K562 treated with DMSO at 1 percent for 4 hours (cell line): ENCODE measurements around the gene SLC7A8. TPM values are rescaled to one million over a fixed set of nuclear protein-coding genes. Genes with fewer than 3 reads are reported as not detected.

Source experiments
- total RNA-seq: library from RNA; unstranded; fragments of 300-600 nt; gene quantifications from 2 replicates; pipeline ENCODE4 v1.2.3, GENCODE V29; 2022; ENCODE audit not compliant: insufficient read depth

The SLC7A8 gene
- 3.0 and 7.0 TPM in 2 replicates for total RNA-seq

GRCh38 chr14:23183479-23183878, at the start of gene SLC7A8:
TSS of gene SLC7A8 (minus strand) at chr14:23183660. CDS start at chr14:23182914, 746 bp downstream.

GRCh38 chr14:23118506-23119362, 64.7 kb downstream of the SLC7A8 start, which contains the start of gene CEBPE:
TSS of gene CEBPE (minus strand) at chr14:23119255. CDS start at chr14:23119091, 164 bp downstream.

GRCh38 chr14:23104591-23105347, 78.7 kb downstream of the SLC7A8 start, which contains the start of gene CIROP:
TSS of gene CIROP (minus strand) at chr14:23104989. CDS start at chr14:23104920, 69 bp downstream.

GRCh38 chr14:23095196-23096108, 88.0 kb downstream of the SLC7A8 start, which contains the start of gene C14orf119:
TSS of gene C14orf119 (plus strand) at chr14:23095505. CDS start at chr14:23097659, 2,154 bp downstream.

GRCh38 chr14:23094666-23095195, 88.7 kb downstream of the SLC7A8 start, which contains the start of gene ACIN1:
TSS of gene ACIN1 (minus strand) at chr14:23095136. CDS start at chr14:23095112, 24 bp downstream.

Other genes with a start within 250 kb of the SLC7A8 start
- 95.0 and 103 TPM in 2 replicates for gene HAUS4, start 226.6 kb downstream of the SLC7A8 start, total RNA-seq
- 22.0 and 24.4 TPM in 2 replicates for gene AJUBA, start 201.1 kb downstream of the SLC7A8 start, total RNA-seq
- 20.4 and 22.2 TPM in 2 replicates for gene C14orf93, start 173.5 kb downstream of the SLC7A8 start, total RNA-seq
- 132 and 139 TPM in 2 replicates for gene PSMB5, start 148.8 kb downstream of the SLC7A8 start, total RNA-seq
- gene PSMB11, start 141.4 kb downstream of the SLC7A8 start, total RNA-seq, result not detected in 2 replicates
- 15.0 and 18.2 TPM in 2 replicates for gene CDH24, start 126.1 kb downstream of the SLC7A8 start, total RNA-seq
- 81.9 and 107 TPM in 2 replicates for gene ACIN1, start 88.5 kb downstream of the SLC7A8 start, total RNA-seq
- 37.4 and 41.8 TPM in 2 replicates for gene C14orf119, start 88.2 kb downstream of the SLC7A8 start, total RNA-seq
- gene CIROP, start 78.7 kb downstream of the SLC7A8 start, total RNA-seq, result not detected in 2 replicates
- not detected in 2 replicates for gene CEBPE, start 64.4 kb downstream of the SLC7A8 start, total RNA-seq
- gene RNF212B, start 54.3 kb upstream of the SLC7A8 start, total RNA-seq, result not detected in 2 replicates
- gene HOMEZ, start 102.5 kb upstream of the SLC7A8 start, total RNA-seq, result 9.7 and 10.7 TPM in 2 replicates
- 7.0 and 7.3 TPM in 2 replicates for gene PPP1R3E, start 119.2 kb upstream of the SLC7A8 start, total RNA-seq
- gene BCL2L2, start 123.2 kb upstream of the SLC7A8 start, total RNA-seq, result 13.9 and 16.1 TPM in 2 replicates
- gene PABPN1, start 137.8 kb upstream of the SLC7A8 start, total RNA-seq, result 110 and 120 TPM in 2 replicates
- not detected in 2 replicates for gene SLC22A17, start 169.2 kb upstream of the SLC7A8 start, total RNA-seq
- not detected in 2 replicates for gene EFS, start 181.5 kb upstream of the SLC7A8 start, total RNA-seq
- not detected in 2 replicates for gene IL25, start 189.1 kb upstream of the SLC7A8 start, total RNA-seq
- gene CMTM5, start 193.4 kb upstream of the SLC7A8 start, total RNA-seq, result not detected in 2 replicates
- gene MYH6, start 224.6 kb upstream of the SLC7A8 start, total RNA-seq, result not detected in 2 replicates